Fibroblast of lung (primary cell): ENCODE results near the gene APBA1. TPM values are rescaled to one million over a fixed set of nuclear protein-coding genes. Genes with fewer than 3 reads are reported as not detected.

Source experiments
- DNase-seq, 2 donors: peaks; one replicate each; pipeline versions ENCODE4 v3.0.0 to v3.0.0-alpha.2; 2010; ENCODE audit warnings: low read depth in 2 of 2
- H2AFZ ChIP-seq: 2 replicates; pipeline ENCODE4 v1.5.1; 2012; ENCODE audit warnings: low read length, control low read depth, inconsistent platforms
- H3K27ac ChIP-seq: 2 replicates; pipeline ENCODE4 v1.5.1; 2011; ENCODE audit warnings: low read length, control low read depth; ENCODE audit not compliant: insufficient read depth
- H3K27me3 ChIP-seq: 2 replicates; pipeline ENCODE4 v1.5.1; 2011; ENCODE audit warnings: mild to moderate bottlenecking, low read length; ENCODE audit not compliant: control insufficient read depth, insufficient read depth
- H3K36me3 ChIP-seq: 2 replicates; pipeline ENCODE4 v1.5.1; 2011; ENCODE audit warnings: low read length; ENCODE audit not compliant: control insufficient read depth, insufficient read depth
- H3K4me1 ChIP-seq: 2 replicates; pipeline ENCODE4 v1.5.1; 2011; ENCODE audit warnings: low read length; ENCODE audit not compliant: control insufficient read depth, insufficient read depth; ENCODE audit errors: extremely low read depth
- H3K4me2 ChIP-seq: 2 replicates; pipeline ENCODE4 v1.5.1; 2011; ENCODE audit warnings: low read length, control low read depth; ENCODE audit not compliant: insufficient read depth; ENCODE audit errors: extremely low read depth
- H3K4me3 ChIP-seq, 4 experiments: fragments of 200-600 bp in 1 of 4; sonication (generic) in 1 of 4; replicated peaks in 1 of 4; 2 replicates each; pipeline ENCODE4 v1.5.1; 2011 to 2016; ENCODE audit warnings: low read length in 4 of 4, low read depth in 3 of 4, mild to moderate bottlenecking in 3 of 4, control low read depth in 2 of 4, inconsistent platforms in 1 of 4, mixed read lengths in 1 of 4; ENCODE audit not compliant: insufficient read depth in 1 of 4; ENCODE audit errors: control extremely low read depth in 1 of 4
- H3K79me2 ChIP-seq: 2 replicates; pipeline ENCODE4 v1.5.1; 2012; ENCODE audit warnings: mild to moderate bottlenecking, low read length, inconsistent platforms; ENCODE audit not compliant: control insufficient read depth, insufficient read depth
- H3K9ac ChIP-seq: 2 replicates; pipeline ENCODE4 v1.5.1; 2011; ENCODE audit warnings: mild to moderate bottlenecking, low read length, control low read depth; ENCODE audit not compliant: insufficient read depth
- H3K9me3 ChIP-seq: 2 replicates; pipeline ENCODE4 v1.5.1; 2012; ENCODE audit warnings: low read depth, low read length; ENCODE audit not compliant: control insufficient read depth, insufficient read depth
- H4K20me1 ChIP-seq: 2 replicates; pipeline ENCODE4 v1.5.1; 2011; ENCODE audit warnings: low read length; ENCODE audit not compliant: control insufficient read depth, insufficient read depth; ENCODE audit errors: extremely low read depth
- EZH2 ChIP-seq: IDR thresholded peaks from 2 replicates; pipeline ENCODE4 v1.5.1; 2012; ENCODE audit warnings: low read length, control low read depth, mild to moderate bottlenecking; ENCODE audit errors: missing control alignments
- polyA plus RNA-seq, 2 donors: library from polyadenylated mRNA; depleted of rRNA in 1 of 2; stranded (reverse) in 1 of 2; unstranded in 1 of 2; fragments of >200 nt; gene quantifications; 2 replicates each; pipeline ENCODE4 v1.2.1, GENCODE V29; 2011 to 2012; ENCODE audit warnings: missing spikeins in 1 of 2
- total RNA-seq: library from RNA; depleted of rRNA; stranded (reverse); fragments of >200 nt; gene quantifications from 2 replicates; pipeline ENCODE4 v1.2.1, GENCODE V29; 2014
- TF ChIP-seq, protein P1 (sequence below), 2 donors: IDR thresholded peaks in 1 of 2; conservative IDR thresholded peaks in 1 of 2; 1 replicate in 1 of 2; 2 replicates in 1 of 2; pipeline ENCODE4 v1.5.1; 2011 to 2012; ENCODE audit warnings: low read length in 2 of 2, control low read depth in 1 of 2, inconsistent platforms in 1 of 2, low read depth in 1 of 2, mild to moderate bottlenecking in 1 of 2

The APBA1 gene
- total and polyA plus RNA-seq, 2 donors (not counting 1 experiment from before 2014, with no cell fraction given) = 5.0 to 8.8 TPM

DNA sequence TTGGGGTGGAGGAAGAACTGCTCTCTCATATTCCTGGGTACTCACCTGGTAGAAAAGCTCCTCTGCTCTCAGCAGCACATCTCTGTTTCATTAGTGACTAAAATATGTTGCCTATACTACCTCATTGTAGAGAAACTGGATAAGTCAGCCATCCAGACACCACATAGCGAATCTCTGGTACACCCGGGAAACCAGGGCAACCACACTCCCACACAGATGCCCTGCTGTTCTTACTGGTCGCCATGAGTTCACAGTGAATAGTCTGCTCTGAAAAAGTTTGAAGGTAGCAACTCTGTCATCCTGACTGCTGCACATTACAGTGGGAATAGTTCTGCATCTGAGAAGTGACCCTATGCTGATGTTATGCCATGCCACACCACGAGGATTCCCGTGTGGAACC, 212.2 kb downstream of the APBA1 start:
- Histone ChIP-seq H3K9ac (no peak overlapping the region), H4K20me1 (no peaks in the 10 kb centered on the region), H3K9me3 (no peaks in the 10 kb centered on the region), H3K4me3 (no peak overlapping the region), H3K27ac (no peak overlapping the region), H3K4me1 (no peaks in the 10 kb centered on the region), H3K27me3 (no peaks in the 10 kb centered on the region), H2AFZ (no peak overlapping the region), H3K4me2 (no peak overlapping the region), H3K36me3 (no peaks in the 10 kb centered on the region), H3K79me2 (no peaks in the 10 kb centered on the region)
- TF ChIP-seq, protein P1, sequence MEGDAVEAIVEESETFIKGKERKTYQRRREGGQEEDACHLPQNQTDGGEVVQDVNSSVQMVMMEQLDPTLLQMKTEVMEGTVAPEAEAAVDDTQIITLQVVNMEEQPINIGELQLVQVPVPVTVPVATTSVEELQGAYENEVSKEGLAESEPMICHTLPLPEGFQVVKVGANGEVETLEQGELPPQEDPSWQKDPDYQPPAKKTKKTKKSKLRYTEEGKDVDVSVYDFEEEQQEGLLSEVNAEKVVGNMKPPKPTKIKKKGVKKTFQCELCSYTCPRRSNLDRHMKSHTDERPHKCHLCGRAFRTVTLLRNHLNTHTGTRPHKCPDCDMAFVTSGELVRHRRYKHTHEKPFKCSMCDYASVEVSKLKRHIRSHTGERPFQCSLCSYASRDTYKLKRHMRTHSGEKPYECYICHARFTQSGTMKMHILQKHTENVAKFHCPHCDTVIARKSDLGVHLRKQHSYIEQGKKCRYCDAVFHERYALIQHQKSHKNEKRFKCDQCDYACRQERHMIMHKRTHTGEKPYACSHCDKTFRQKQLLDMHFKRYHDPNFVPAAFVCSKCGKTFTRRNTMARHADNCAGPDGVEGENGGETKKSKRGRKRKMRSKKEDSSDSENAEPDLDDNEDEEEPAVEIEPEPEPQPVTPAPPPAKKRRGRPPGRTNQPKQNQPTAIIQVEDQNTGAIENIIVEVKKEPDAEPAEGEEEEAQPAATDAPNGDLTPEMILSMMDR (conservative IDR thresholded peaks at IDR 0.05 in 1 of 2, IDR thresholded peaks at IDR 0.05 in 1 of 2; ENCODE audit: low read depth in 1 of 2, low read length in 2 of 2) = no peak
- TF ChIP-seq EZH2 = no peak
- no peak for DNase-seq

- no peaks in the 10 kb centered on the region for H3K79me2 ChIP-seq
- no peak for TF ChIP-seq EZH2
- TF ChIP-seq, protein P1 (conservative IDR thresholded peaks at IDR 0.05 in 1 of 2, IDR thresholded peaks at IDR 0.05 in 1 of 2; ENCODE audit: low read depth in 1 of 2, low read length in 2 of 2) = no peak
- H3K27ac ChIP-seq = no peak overlapping the region
Measured at GRCh38 chr9:69458176-69458575, 214.0 kb downstream of the APBA1 start.

GRCh38 chr9:69456201-69456600, 216.0 kb downstream of the APBA1 start:
- H3K4me1 ChIP-seq = no peaks in the 10 kb centered on the region
- H3K4me3 ChIP-seq = no peak overlapping the region
- no peak overlapping the region for H3K27ac ChIP-seq
- no peak overlapping the region for H3K4me2 ChIP-seq
- no peaks in the 10 kb centered on the region for H4K20me1 ChIP-seq
- no peak overlapping the region for H2AFZ ChIP-seq
- H3K9me3 ChIP-seq = no peaks in the 10 kb centered on the region
- no peak overlapping the region for H3K9ac ChIP-seq
- TF ChIP-seq, protein P1 (conservative IDR thresholded peaks at IDR 0.05 in 1 of 2, IDR thresholded peaks at IDR 0.05 in 1 of 2; ENCODE audit: low read depth in 1 of 2, low read length in 2 of 2) = no peak
- TF ChIP-seq EZH2 = no peak
- no peaks in the 10 kb centered on the region for H3K79me2 ChIP-seq
- H3K27me3 ChIP-seq = no peaks in the 10 kb centered on the region
- DNase-seq = no peak
- H3K36me3 ChIP-seq = no peaks in the 10 kb centered on the region

More at GRCh38 chr9:69458176-69458575, 214.0 kb downstream of the APBA1 start:
- Histone ChIP-seq H3K36me3 (no peaks in the 10 kb centered on the region), H3K27me3 (no peaks in the 10 kb centered on the region), H2AFZ (no peak overlapping the region), H3K4me3 (no peak overlapping the region), H4K20me1 (no peaks in the 10 kb centered on the region), H3K4me2 (no peak overlapping the region), H3K9me3 (no peaks in the 10 kb centered on the region), H3K9ac (no peak overlapping the region), H3K4me1 (no peaks in the 10 kb centered on the region)
- DNase-seq = no peak
